K562 (cell line): ENCODE data around the gene VARS1. TPM values are rescaled to one million over a fixed set of nuclear protein-coding genes. Genes with fewer than 3 reads are reported as not detected.
A peak's percentile ranks its signal among the peaks of the same experiment; 100 is the strongest.

Source experiments
- ARID2 ChIP-seq: fragments of 450-650 bp; IDR thresholded peaks from 2 replicates; pipeline ENCODE4 v1.6.1; 2017; ENCODE audit warnings: antibody characterized with exemption, mild to moderate bottlenecking
- ATF4 ChIP-seq: fragments of 450-650 bp; formaldehyde crosslinking; IDR thresholded peaks from 2 replicates; pipeline ENCODE4 v1.4.0; 2022; ENCODE audit warnings: mild to moderate bottlenecking, moderate library complexity
- CEBPZ ChIP-seq: fragments of 150-350 bp; IDR thresholded peaks from 2 replicates; pipeline ENCODE4 v1.6.1; 2014; ENCODE audit warnings: low read depth, mild to moderate bottlenecking, low read length, borderline replicate concordance
- ETS2 ChIP-seq: IDR thresholded peaks from 2 replicates; pipeline ENCODE4 v1.6.1; 2016; ENCODE audit warnings: borderline replicate concordance, missing genetic modification characterization, mild to moderate bottlenecking, moderate library complexity, missing compliant biosample characterization; ENCODE audit not compliant: poor library complexity, severe bottlenecking
- KLF13 ChIP-seq: fragments of 450-650 bp; IDR thresholded peaks from 2 replicates; pipeline ENCODE4 v1.6.1; 2016; ENCODE audit warnings: missing genetic modification characterization, low read depth, mild to moderate bottlenecking, missing compliant biosample characterization, moderate library complexity, borderline replicate concordance
- NRF1 ChIP-seq, 2 experiments: fragments of 450-650 bp; IDR thresholded peaks in 1 of 2; conservative IDR thresholded peaks in 1 of 2; 2 replicates each; pipeline ENCODE4 v1.6.1; 2014; ENCODE audit warnings: mild to moderate bottlenecking in 2 of 2
- PKNOX1 ChIP-seq: fragments of 450-650 bp; IDR thresholded peaks from 2 replicates; pipeline ENCODE4 v1.6.1; 2016
- RB1 ChIP-seq: fragments of 450-650 bp; IDR thresholded peaks from 2 replicates; pipeline ENCODE4 v1.6.1; 2017; ENCODE audit warnings: low read depth, mild to moderate bottlenecking
- RBBP5 ChIP-seq: fragments of 200-600 bp; sonication (generic); IDR thresholded peaks from 2 replicates; pipeline ENCODE4 v1.6.1; 2012; ENCODE audit warnings: borderline replicate concordance, mild to moderate bottlenecking, low read length, control low read depth, inconsistent platforms; ENCODE audit not compliant: insufficient read depth, poor library complexity, severe bottlenecking
- RBM25 ChIP-seq: fragments of 200-400 bp; formaldehyde crosslinking; IDR thresholded peaks from 2 replicates; pipeline ENCODE4 v1.6.1; 2018; ENCODE audit warnings: low read length, low read depth, moderate library complexity; ENCODE audit not compliant: severe bottlenecking
- SMAD3 ChIP-seq: fragments of 450-650 bp; formaldehyde crosslinking; conservative IDR thresholded peaks from 2 replicates; pipeline ENCODE4 v1.4.0; 2020; ENCODE audit warnings: mild to moderate bottlenecking
- ZNF232 ChIP-seq: sonication (generic); formaldehyde crosslinking; IDR thresholded peaks from 2 replicates; pipeline ENCODE4 v1.8.0; 2022; ENCODE audit warnings: mild to moderate bottlenecking, missing genetic modification reagents
- ZNF274 ChIP-seq: IDR thresholded peaks from 2 replicates; pipeline ENCODE4 v1.6.1; 2011; ENCODE audit warnings: low read depth, mild to moderate bottlenecking, low read length, moderate library complexity, borderline replicate concordance
- ZNF311 ChIP-seq: fragments of 250-450 bp; sonication (Bioruptor Pico); IDR thresholded peaks from 2 replicates; pipeline ENCODE4 v1.4.0; 2020; ENCODE audit warnings: mild to moderate bottlenecking, moderate library complexity
- ZNF830 ChIP-seq: fragments of 250-450 bp; sonication (Bioruptor Pico); IDR thresholded peaks from 2 replicates; pipeline ENCODE4 v1.5.0; 2021; ENCODE audit warnings: mild to moderate bottlenecking
- polyA plus RNA-seq, 8 experiments: library from polyadenylated mRNA; depleted of rRNA in 4 of 8; stranded (reverse) in 5 of 8; unstranded in 3 of 8; fragments of >200 nt; fragmentation: Nextera tagmentation in 2 of 8; fragmentation: Illumina TruSeq in 1 of 8; extraction: Ambion mirVana in 2 of 8; extraction: Trizol in 1 of 8; gene quantifications; 2 replicates each; pipeline versions ENCODE4 v1.2.1 to v1.2.3, GENCODE V29; 2011 to 2014; ENCODE audit warnings: inconsistent platforms in 1 of 8, missing spikeins in 1 of 8
- total RNA-seq, 7 experiments: library from RNA; depleted of rRNA in 6 of 7; stranded (reverse); fragments of >200 nt in 6 of 7; fragmentation: Illumina TruSeq in 2 of 7; extraction: Trizol in 2 of 7; gene quantifications; 2 replicates each; pipeline versions ENCODE4 v1.2.1 to v1.2.3, GENCODE V29; 2011 to 2021; ENCODE audit warnings: low replicate concordance in 1 of 7
- TF ChIP-seq, protein P1 (sequence below): sonication (generic); formaldehyde crosslinking; IDR thresholded peaks from 2 replicates; pipeline ENCODE4 v1.8.0; 2022; ENCODE audit warnings: missing genetic modification reagents, mild to moderate bottlenecking, borderline replicate concordance
- TF ChIP-seq, protein P2 (sequence below): sonication (generic); formaldehyde crosslinking; IDR thresholded peaks from 2 replicates; pipeline ENCODE4 v1.8.1; 2023; ENCODE audit warnings: mild to moderate bottlenecking, missing genetic modification reagents, moderate library complexity

Gene VARS1
- total and polyA plus RNA-seq, 9 of the 15 experiments (the other 6 are each of a cell fraction or from before 2014, with no cell fraction given): 2.9 to 488 (median 130) TPM

DNA sequence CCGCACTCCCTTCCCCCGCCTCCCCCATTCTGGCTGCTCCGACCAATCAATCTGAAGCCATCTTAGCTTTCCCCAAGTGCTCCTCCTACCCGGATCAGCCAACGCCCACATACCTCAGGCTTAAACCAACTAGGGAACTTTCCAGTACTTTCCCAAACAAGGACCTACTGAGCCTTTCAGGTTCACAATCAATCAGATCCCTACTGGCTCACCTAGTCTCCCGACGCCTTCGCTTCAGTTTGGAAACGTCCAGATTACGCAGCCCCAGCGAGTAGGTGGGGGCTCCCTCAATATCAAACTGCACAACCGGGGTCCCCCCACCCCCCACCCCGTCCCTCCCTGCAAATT, 19.1 kb upstream of the VARS1 start (continued):
- TF ChIP-seq RBBP5: no peak
- TF ChIP-seq CEBPZ: no peak
- no peak for TF ChIP-seq ARID2
- no peak for TF ChIP-seq ZNF274
- TF ChIP-seq RBM25: no peak
- TF ChIP-seq PKNOX1: peak; percentile 91
- TF ChIP-seq RB1: no peak; the same call in 1 of the 2 replicates
- peak; percentile 72; the same call in 1 of the 2 replicates for TF ChIP-seq ZNF830
- TF ChIP-seq KLF13 (tag): peak; percentile 83; the same call in 1 of the 2 replicates
- TF ChIP-seq, protein P1, sequence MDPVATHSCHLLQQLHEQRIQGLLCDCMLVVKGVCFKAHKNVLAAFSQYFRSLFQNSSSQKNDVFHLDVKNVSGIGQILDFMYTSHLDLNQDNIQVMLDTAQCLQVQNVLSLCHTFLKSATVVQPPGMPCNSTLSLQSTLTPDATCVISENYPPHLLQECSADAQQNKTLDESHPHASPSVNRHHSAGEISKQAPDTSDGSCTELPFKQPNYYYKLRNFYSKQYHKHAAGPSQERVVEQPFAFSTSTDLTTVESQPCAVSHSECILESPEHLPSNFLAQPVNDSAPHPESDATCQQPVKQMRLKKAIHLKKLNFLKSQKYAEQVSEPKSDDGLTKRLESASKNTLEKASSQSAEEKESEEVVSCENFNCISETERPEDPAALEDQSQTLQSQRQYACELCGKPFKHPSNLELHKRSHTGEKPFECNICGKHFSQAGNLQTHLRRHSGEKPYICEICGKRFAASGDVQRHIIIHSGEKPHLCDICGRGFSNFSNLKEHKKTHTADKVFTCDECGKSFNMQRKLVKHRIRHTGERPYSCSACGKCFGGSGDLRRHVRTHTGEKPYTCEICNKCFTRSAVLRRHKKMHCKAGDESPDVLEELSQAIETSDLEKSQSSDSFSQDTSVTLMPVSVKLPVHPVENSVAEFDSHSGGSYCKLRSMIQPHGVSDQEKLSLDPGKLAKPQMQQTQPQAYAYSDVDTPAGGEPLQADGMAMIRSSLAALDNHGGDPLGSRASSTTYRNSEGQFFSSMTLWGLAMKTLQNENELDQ (CRISPR knock-in tag): no peak
- 0 out of 2 replicates have a peak, but pooled peaks have one; percentile 57 for TF ChIP-seq SMAD3 (CRISPR knock-in tag)
- TF ChIP-seq ZNF232: no peak
- TF ChIP-seq, protein P2, sequence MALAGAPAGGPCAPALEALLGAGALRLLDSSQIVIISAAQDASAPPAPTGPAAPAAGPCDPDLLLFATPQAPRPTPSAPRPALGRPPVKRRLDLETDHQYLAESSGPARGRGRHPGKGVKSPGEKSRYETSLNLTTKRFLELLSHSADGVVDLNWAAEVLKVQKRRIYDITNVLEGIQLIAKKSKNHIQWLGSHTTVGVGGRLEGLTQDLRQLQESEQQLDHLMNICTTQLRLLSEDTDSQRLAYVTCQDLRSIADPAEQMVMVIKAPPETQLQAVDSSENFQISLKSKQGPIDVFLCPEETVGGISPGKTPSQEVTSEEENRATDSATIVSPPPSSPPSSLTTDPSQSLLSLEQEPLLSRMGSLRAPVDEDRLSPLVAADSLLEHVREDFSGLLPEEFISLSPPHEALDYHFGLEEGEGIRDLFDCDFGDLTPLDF: no peak
- TF ChIP-seq ETS2 (tag): no peak
- TF ChIP-seq ZNF311 (CRISPR knock-in tag): no peak
- TF ChIP-seq ATF4 (CRISPR knock-in tag): peak; percentile 75; the same call in 1 of the 2 replicates
- TF ChIP-seq NRF1 (conservative IDR thresholded peaks at IDR 0.05 in 1 of 2, IDR thresholded peaks at IDR 0.05 in 1 of 2): no peak
